HCT116 (cell line): ENCODE data around the gene U2AF2.

Experiments used
- EZH2 ChIP-seq: fragments of 200-600 bp; sonication (generic); IDR thresholded peaks from 2 replicates; pipeline ENCODE4 v1.6.1; 2017; ENCODE audit warnings: antibody characterized with exemption, mixed run types
- EZH2phosphoT487 ChIP-seq: fragments of 200-600 bp; IDR thresholded peaks from 2 replicates; pipeline ENCODE4 v1.6.1; 2018; ENCODE audit warnings: antibody characterized with exemption, borderline replicate concordance
- JUND ChIP-seq: IDR thresholded peaks from 2 replicates; pipeline ENCODE4 v1.6.1; 2012
- POLR2A ChIP-seq: IDR thresholded peaks from 2 replicates; pipeline ENCODE4 v1.7.0; 2011; ENCODE audit warnings: borderline replicate concordance; ENCODE audit not compliant: insufficient read depth, insufficient read length; ENCODE audit errors: extremely low read depth
- POLR2AphosphoS5 ChIP-seq: IDR thresholded peaks from 2 replicates; pipeline ENCODE4 v1.6.1; 2011; ENCODE audit warnings: mild to moderate bottlenecking, low read depth, low read length, moderate library complexity
- SIN3A ChIP-seq: IDR thresholded peaks from 2 replicates; pipeline ENCODE4 v1.6.1; 2012; ENCODE audit warnings: low read depth
- YY1 ChIP-seq: IDR thresholded peaks from 2 replicates; pipeline ENCODE4 v1.6.1; 2011; ENCODE audit warnings: low read length, low read depth, moderate library complexity, mild to moderate bottlenecking; ENCODE audit not compliant: insufficient replicate concordance; ENCODE audit errors: extremely low read depth
- ZFX ChIP-seq: fragments of 450-650 bp; IDR thresholded peaks from 2 replicates; pipeline ENCODE4 v1.6.1; 2017
- TF ChIP-seq, protein P1 (sequence below), 3 experiments: fragments of 200-600 bp in 1 of 3; sonication (generic) in 1 of 3; IDR thresholded peaks in 2 of 3; conservative IDR thresholded peaks in 1 of 3; 2 replicates each; pipeline ENCODE4 v1.5.1; 2012 to 2017; ENCODE audit warnings: low read depth in 2 of 3, low read length in 2 of 3, antibody characterized with exemption in 1 of 3, borderline replicate concordance in 1 of 3, control low read depth in 1 of 3, mild to moderate bottlenecking in 1 of 3, mixed read lengths in 1 of 3, mixed run types in 1 of 3, moderate library complexity in 1 of 3; ENCODE audit not compliant: insufficient read depth in 1 of 3
- TF ChIP-seq, protein P2 (sequence below): IDR thresholded peaks from 2 replicates; pipeline ENCODE4 v1.6.1; 2012
- TF ChIP-seq, protein P3 (sequence below): IDR thresholded peaks from 2 replicates; pipeline ENCODE4 v1.6.1; 2012
- TF ChIP-seq, protein P4 (sequence below): IDR thresholded peaks from 2 replicates; pipeline ENCODE4 v1.6.1; 2011; ENCODE audit warnings: mild to moderate bottlenecking, low read length, moderate library complexity; ENCODE audit not compliant: insufficient replicate concordance; ENCODE audit errors: extremely low read depth

GRCh38 chr19:55616395-55616875, 38.4 kb upstream of the U2AF2 start:
- TF ChIP-seq POLR2A (no peak), JUND (no peak), SIN3A (no peak), EZH2 (no peak), POLR2AphosphoS5 (no peak), ZFX (no peak), YY1 (no peak), EZH2phosphoT487 (no peak)
- TF ChIP-seq, protein P1, sequence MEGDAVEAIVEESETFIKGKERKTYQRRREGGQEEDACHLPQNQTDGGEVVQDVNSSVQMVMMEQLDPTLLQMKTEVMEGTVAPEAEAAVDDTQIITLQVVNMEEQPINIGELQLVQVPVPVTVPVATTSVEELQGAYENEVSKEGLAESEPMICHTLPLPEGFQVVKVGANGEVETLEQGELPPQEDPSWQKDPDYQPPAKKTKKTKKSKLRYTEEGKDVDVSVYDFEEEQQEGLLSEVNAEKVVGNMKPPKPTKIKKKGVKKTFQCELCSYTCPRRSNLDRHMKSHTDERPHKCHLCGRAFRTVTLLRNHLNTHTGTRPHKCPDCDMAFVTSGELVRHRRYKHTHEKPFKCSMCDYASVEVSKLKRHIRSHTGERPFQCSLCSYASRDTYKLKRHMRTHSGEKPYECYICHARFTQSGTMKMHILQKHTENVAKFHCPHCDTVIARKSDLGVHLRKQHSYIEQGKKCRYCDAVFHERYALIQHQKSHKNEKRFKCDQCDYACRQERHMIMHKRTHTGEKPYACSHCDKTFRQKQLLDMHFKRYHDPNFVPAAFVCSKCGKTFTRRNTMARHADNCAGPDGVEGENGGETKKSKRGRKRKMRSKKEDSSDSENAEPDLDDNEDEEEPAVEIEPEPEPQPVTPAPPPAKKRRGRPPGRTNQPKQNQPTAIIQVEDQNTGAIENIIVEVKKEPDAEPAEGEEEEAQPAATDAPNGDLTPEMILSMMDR (IDR thresholded peaks at IDR 0.05 in 2 of 3, conservative IDR thresholded peaks at IDR 0.05 in 1 of 3; ENCODE audit: borderline replicate concordance in 1 of 3, insufficient read depth in 1 of 3, low read depth in 2 of 3, low read length in 2 of 3) = no peak
- TF ChIP-seq, protein P2, sequence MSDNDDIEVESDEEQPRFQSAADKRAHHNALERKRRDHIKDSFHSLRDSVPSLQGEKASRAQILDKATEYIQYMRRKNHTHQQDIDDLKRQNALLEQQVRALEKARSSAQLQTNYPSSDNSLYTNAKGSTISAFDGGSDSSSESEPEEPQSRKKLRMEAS = no peak
- TF ChIP-seq, protein P3, sequence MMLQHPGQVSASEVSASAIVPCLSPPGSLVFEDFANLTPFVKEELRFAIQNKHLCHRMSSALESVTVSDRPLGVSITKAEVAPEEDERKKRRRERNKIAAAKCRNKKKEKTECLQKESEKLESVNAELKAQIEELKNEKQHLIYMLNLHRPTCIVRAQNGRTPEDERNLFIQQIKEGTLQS = no peak
- TF ChIP-seq, protein P4, sequence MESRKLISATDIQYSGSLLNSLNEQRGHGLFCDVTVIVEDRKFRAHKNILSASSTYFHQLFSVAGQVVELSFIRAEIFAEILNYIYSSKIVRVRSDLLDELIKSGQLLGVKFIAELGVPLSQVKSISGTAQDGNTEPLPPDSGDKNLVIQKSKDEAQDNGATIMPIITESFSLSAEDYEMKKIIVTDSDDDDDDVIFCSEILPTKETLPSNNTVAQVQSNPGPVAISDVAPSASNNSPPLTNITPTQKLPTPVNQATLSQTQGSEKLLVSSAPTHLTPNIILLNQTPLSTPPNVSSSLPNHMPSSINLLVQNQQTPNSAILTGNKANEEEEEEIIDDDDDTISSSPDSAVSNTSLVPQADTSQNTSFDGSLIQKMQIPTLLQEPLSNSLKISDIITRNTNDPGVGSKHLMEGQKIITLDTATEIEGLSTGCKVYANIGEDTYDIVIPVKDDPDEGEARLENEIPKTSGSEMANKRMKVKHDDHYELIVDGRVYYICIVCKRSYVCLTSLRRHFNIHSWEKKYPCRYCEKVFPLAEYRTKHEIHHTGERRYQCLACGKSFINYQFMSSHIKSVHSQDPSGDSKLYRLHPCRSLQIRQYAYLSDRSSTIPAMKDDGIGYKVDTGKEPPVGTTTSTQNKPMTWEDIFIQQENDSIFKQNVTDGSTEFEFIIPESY = no peak
